ENCODE results near the gene BLOC1S5. TPM values are rescaled to one million over a fixed set of nuclear protein-coding genes. Genes with fewer than 3 reads are reported as not detected.
"Not testable (repeated sequence)": the region's sequence is repeated elsewhere in the genome, so short reads cannot be mapped to it uniquely, and the experiment has no call there.

BLOC1S5 gene
- total RNA-seq, 2 experiments from 2014 or later, result 22.6 to 30.7 TPM

DNA sequence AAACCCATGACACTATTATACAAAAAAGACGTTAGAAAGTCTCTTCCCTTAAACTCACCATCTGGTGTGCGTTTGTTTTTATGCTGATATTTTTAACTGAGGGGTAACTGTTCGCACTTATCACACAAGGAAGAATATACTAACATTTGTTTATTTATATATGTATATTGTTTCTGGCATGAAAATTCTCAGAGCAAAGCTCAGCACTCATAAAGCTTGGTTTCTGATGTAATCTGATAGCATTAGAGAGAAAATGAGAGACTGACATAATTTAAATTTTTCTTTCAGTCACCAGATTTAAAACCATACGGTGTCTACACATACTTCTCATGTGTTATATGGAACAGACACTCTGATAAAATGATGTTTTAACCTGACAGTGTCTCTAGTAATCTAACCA is 6.9 kb downstream of the BLOC1S5 start:
- TF ChIP-seq, protein P1, sequence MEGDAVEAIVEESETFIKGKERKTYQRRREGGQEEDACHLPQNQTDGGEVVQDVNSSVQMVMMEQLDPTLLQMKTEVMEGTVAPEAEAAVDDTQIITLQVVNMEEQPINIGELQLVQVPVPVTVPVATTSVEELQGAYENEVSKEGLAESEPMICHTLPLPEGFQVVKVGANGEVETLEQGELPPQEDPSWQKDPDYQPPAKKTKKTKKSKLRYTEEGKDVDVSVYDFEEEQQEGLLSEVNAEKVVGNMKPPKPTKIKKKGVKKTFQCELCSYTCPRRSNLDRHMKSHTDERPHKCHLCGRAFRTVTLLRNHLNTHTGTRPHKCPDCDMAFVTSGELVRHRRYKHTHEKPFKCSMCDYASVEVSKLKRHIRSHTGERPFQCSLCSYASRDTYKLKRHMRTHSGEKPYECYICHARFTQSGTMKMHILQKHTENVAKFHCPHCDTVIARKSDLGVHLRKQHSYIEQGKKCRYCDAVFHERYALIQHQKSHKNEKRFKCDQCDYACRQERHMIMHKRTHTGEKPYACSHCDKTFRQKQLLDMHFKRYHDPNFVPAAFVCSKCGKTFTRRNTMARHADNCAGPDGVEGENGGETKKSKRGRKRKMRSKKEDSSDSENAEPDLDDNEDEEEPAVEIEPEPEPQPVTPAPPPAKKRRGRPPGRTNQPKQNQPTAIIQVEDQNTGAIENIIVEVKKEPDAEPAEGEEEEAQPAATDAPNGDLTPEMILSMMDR (conservative IDR thresholded peaks at IDR 0.05; ENCODE audit: low read length), result no peak
- TF ChIP-seq EZH2phosphoT487 (IDR thresholded peaks at IDR 0.05; ENCODE audit: borderline replicate concordance, low read depth, low read length), result no peak
- ChIA-PET CTCF (ENCODE audit: unreplicated experiment) (no interaction called here), POLR2A (interaction anchor here (0.9 to 2.0 kb wide), 5 partner anchors 8 to 334 kb away, joined by 3 to 6 read pairs (median 3); no protein-coding TSS in a partner anchor)
- H3K36me3 ChIP-seq (ENCODE audit: insufficient read depth, low read length), result peaks cover 80% of the 10 kb centered on the region
- H3K9me3 ChIP-seq (ENCODE audit: low read length), result no peaks in the 10 kb centered on the region
- H3K4me3 ChIP-seq (ENCODE audit: low read depth, low read length, poor library complexity, severe bottlenecking), result no peak overlapping the region
- DNase-seq (ENCODE audit: low spot score), result no peak
- H2AFZ ChIP-seq (ENCODE audit: low read length), result no peak overlapping the region
- peaks cover 6% of the 10 kb centered on the region; the same call in 1 of the 2 replicates for H3K79me2 ChIP-seq (ENCODE audit: insufficient read depth, low read depth, low read length)
- no TSS peak for BruUV-seq (replicated peaks)
- H3K4me2 ChIP-seq (ENCODE audit: low read length), result no peak overlapping the region
- peaks cover 2% of the 10 kb centered on the region for H3K4me1 ChIP-seq (ENCODE audit: insufficient read depth, low read length, poor library complexity, severe bottlenecking)
- no peak overlapping the region for H3K27ac ChIP-seq (ENCODE audit: low read depth, low read length, poor library complexity, severe bottlenecking)
- intact Hi-C loops (cut with micrococcal nuclease; ENCODE audit: unreplicated experiment), result no loop called here
- H3K9me2 ChIP-seq (ENCODE audit: insufficient read depth, low read length), result no peaks in the 10 kb centered on the region
- H4K20me1 ChIP-seq (ENCODE audit: insufficient read depth, low read length), result no peaks in the 10 kb centered on the region

DNA sequence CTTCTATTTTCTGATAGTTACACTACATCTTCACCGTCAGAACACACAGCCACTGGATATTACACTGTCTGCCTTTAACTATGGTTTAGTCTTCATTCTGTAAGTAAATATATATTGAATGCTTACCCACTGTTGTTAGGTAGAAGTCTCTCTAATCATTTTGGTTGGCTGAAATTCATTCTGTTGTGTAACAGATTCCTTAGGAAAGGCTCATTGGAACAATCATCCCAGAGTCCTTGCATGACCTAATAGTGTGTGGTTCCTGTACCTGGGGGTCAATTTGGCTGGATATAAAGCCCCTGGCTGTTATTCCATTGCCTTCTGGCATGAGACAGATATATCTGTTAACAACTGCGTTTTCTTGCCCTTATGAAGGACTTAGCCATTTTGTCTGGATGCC is 9.9 kb downstream of the BLOC1S5 start:
- no peaks in the 10 kb centered on the region for H3K9me2 ChIP-seq (ENCODE audit: insufficient read depth, low read length)
- no peak for DNase-seq (ENCODE audit: low spot score)
- no peaks in the 10 kb centered on the region for H4K20me1 ChIP-seq (ENCODE audit: insufficient read depth, low read length)
- BruUV-seq (replicated peaks), result no TSS peak
- ChIA-PET POLR2A (no interaction called here), CTCF (ENCODE audit: unreplicated experiment) (no interaction called here)
- no peak overlapping the region for H3K4me3 ChIP-seq (ENCODE audit: low read depth, low read length, poor library complexity, severe bottlenecking)
- no peaks in the 10 kb centered on the region for H3K4me1 ChIP-seq (ENCODE audit: insufficient read depth, low read length, poor library complexity, severe bottlenecking)
- no peak overlapping the region for H2AFZ ChIP-seq (ENCODE audit: low read length)
- H3K4me2 ChIP-seq (ENCODE audit: low read length), result no peak overlapping the region
- intact Hi-C loops (cut with micrococcal nuclease; ENCODE audit: unreplicated experiment), result no loop called here
- TF ChIP-seq, protein P1 (conservative IDR thresholded peaks at IDR 0.05; ENCODE audit: low read length), result no peak
- TF ChIP-seq EZH2phosphoT487 (IDR thresholded peaks at IDR 0.05; ENCODE audit: borderline replicate concordance, low read depth, low read length), result no peak
- no peaks in the 10 kb centered on the region for H3K9me3 ChIP-seq (ENCODE audit: low read length)
- H3K79me2 ChIP-seq (ENCODE audit: insufficient read depth, low read depth, low read length), result 0 out of 2 replicates have a peak, but pooled peaks cover 4% of the 10 kb centered on the region
- H3K27ac ChIP-seq (ENCODE audit: low read depth, low read length, poor library complexity, severe bottlenecking), result no peak overlapping the region
- peaks cover 67% of the 10 kb centered on the region for H3K36me3 ChIP-seq (ENCODE audit: insufficient read depth, low read length)

DNA sequence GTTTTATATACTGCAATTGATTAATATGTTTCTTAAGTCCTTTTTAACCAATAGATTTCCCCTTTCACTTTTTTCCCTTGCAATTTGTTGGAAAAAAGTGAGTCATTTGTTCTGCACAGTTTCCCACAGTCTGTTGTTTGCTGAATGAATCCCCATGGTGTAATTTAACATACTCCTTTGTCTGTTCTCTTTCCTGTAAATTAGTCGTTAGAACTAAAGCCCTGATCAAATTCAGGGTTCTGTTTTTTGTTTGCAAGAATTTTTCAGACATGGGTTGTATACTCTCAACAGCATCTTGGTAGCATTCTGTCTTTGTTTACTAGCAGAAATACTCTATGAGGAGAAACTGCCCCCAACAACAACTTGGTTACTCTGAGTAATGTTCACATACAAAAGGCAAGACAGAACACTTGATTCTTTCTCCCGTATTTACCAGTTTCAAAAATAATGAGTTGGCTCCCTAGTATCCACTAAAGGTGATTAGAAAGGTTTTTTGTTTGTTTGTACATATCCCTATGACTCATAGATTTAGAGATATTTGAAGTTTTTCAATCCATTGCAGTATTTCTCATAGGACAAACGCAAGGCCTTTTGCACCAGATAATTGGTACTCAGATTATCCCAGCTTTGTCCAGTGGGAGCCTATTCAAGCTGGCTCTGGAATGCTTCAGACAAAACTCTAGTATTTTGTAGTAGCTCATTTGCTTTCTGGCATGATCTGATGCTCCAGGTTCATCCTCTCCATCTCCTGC is 16.5 kb downstream of the BLOC1S5 start:
- no peaks in the 10 kb centered on the region for H3K4me1 ChIP-seq (ENCODE audit: insufficient read depth, low read length, poor library complexity, severe bottlenecking)
- no peak overlapping the region for H2AFZ ChIP-seq (ENCODE audit: low read length)
- H3K79me2 ChIP-seq (ENCODE audit: insufficient read depth, low read depth, low read length), result 0 out of 2 replicates have a peak, but pooled peaks cover 3% of the 10 kb centered on the region
- ChIA-PET CTCF (ENCODE audit: unreplicated experiment) (no interaction called here), POLR2A (interaction anchor here (0.6 to 0.9 kb wide), 2 partner anchors 30 to 46 kb away, joined by 3 to 5 read pairs; no protein-coding TSS in a partner anchor)
- no peak overlapping the region for H3K27ac ChIP-seq (ENCODE audit: low read depth, low read length, poor library complexity, severe bottlenecking)
- no peak overlapping the region for H3K4me3 ChIP-seq (ENCODE audit: low read depth, low read length, poor library complexity, severe bottlenecking)
- BruUV-seq (replicated peaks), result no TSS peak
- H3K4me2 ChIP-seq (ENCODE audit: low read length), result no peak overlapping the region
- H3K9me3 ChIP-seq (ENCODE audit: low read length), result no peaks in the 10 kb centered on the region
- H4K20me1 ChIP-seq (ENCODE audit: insufficient read depth, low read length), result no peaks in the 10 kb centered on the region
- H3K36me3 ChIP-seq (ENCODE audit: insufficient read depth, low read length), result peaks cover 62% of the 10 kb centered on the region
- TF ChIP-seq, protein P1 (conservative IDR thresholded peaks at IDR 0.05; ENCODE audit: low read length), result no peak
- TF ChIP-seq EZH2phosphoT487 (IDR thresholded peaks at IDR 0.05; ENCODE audit: borderline replicate concordance, low read depth, low read length), result no peak
- no peak for DNase-seq (ENCODE audit: low spot score)
- no peaks in the 10 kb centered on the region for H3K9me2 ChIP-seq (ENCODE audit: insufficient read depth, low read length)
- intact Hi-C loops (cut with micrococcal nuclease; ENCODE audit: unreplicated experiment), result no loop called here

DNA sequence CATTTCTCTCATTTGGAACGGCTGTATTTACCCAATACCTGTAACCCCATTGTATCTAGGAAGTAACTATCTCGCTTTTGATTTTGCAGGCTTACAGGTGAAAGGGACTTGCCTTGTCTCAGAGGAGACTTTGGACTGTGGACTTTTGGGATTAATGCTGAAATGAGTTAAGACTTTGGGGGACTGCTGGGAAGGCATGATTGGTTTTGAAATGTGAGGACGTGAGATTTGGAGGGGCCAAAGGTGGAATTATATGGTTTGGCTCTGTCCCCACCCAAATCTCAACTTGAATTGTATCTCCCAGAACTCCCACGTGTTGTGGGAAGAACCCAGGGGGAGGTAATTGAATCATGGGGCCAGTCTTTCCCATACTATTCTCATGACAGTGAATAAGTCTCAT is 18.4 kb downstream of the BLOC1S5 start:
- H3K9me3 ChIP-seq (ENCODE audit: low read length); H3K4me1 ChIP-seq (ENCODE audit: insufficient read depth, low read length, poor library complexity, severe bottlenecking); H3K9me2 ChIP-seq (ENCODE audit: insufficient read depth, low read length); BruUV-seq (replicated peaks); H3K4me3 ChIP-seq (ENCODE audit: low read depth, low read length, poor library complexity, severe bottlenecking); CTCF ChIA-PET (ENCODE audit: unreplicated experiment); H4K20me1 ChIP-seq (ENCODE audit: insufficient read depth, low read length); POLR2A ChIA-PET; DNase-seq (ENCODE audit: low spot score); H2AFZ ChIP-seq (ENCODE audit: low read length); H3K79me2 ChIP-seq (ENCODE audit: insufficient read depth, low read depth, low read length); H3K27ac ChIP-seq (ENCODE audit: low read depth, low read length, poor library complexity, severe bottlenecking); H3K4me2 ChIP-seq (ENCODE audit: low read length); intact Hi-C loops (cut with micrococcal nuclease; ENCODE audit: unreplicated experiment): not testable (repeated sequence)
- peaks cover 68% of the 10 kb centered on the region for H3K36me3 ChIP-seq (ENCODE audit: insufficient read depth, low read length)

Data from OCI-LY7 (cell line).